Spleen (tissue), 11 donors: ENCODE data around the gene AGAP3. TPM values are rescaled to one million over a fixed set of nuclear protein-coding genes. Genes with fewer than 3 reads are reported as not detected.

Experiments used
- DNase-seq: peaks from one replicate; pipeline ENCODE4 v3.0.0-alpha.2; 2020
- H3K27ac ChIP-seq, 8 donors: fragments of 200-600 bp; sonication (generic) in 7 of 8; 1 replicate in 4 of 8; 2 replicates in 4 of 8; pipeline versions ENCODE4 v1.5.0 to v1.8.0; 2016 to 2021; ENCODE audit warnings: inconsistent platforms in 4 of 8, mild to moderate bottlenecking in 4 of 8, moderate library complexity in 1 of 8
- H3K27me3 ChIP-seq, 7 donors: fragments of 200-600 bp; sonication (generic) in 6 of 7; replicated peaks in 1 of 7; 1 replicate in 4 of 7; 2 replicates in 3 of 7; pipeline versions ENCODE4 v1.5.0 to v1.8.0; 2016 to 2021; ENCODE audit warnings: inconsistent platforms in 3 of 7, mild to moderate bottlenecking in 1 of 7
- H3K36me3 ChIP-seq, 6 donors: fragments of 200-600 bp; sonication (generic) in 5 of 6; 1 replicate in 4 of 6; 2 replicates in 2 of 6; pipeline versions ENCODE4 v1.5.0 to v1.8.0; 2016 to 2021; ENCODE audit warnings: inconsistent platforms in 2 of 6
- H3K4me1 ChIP-seq, 6 donors: fragments of 200-600 bp; sonication (generic) in 5 of 6; 1 replicate in 3 of 6; 2 replicates in 3 of 6; pipeline versions ENCODE4 v1.5.0 to v1.8.0; 2016 to 2021; ENCODE audit warnings: inconsistent platforms in 3 of 6
- H3K4me3 ChIP-seq, 8 donors: fragments of 200-600 bp; sonication (generic) in 7 of 8; 1 replicate in 4 of 8; 2 replicates in 4 of 8; pipeline versions ENCODE4 v1.5.0 to v1.8.0; 2016 to 2021; ENCODE audit warnings: inconsistent platforms in 4 of 8, mild to moderate bottlenecking in 4 of 8, moderate library complexity in 2 of 8
- H3K9me3 ChIP-seq, 8 donors: fragments of 200-600 bp; sonication (generic) in 7 of 8; 1 replicate in 4 of 8; 2 replicates in 4 of 8; pipeline versions ENCODE4 v1.5.0 to v1.8.0; 2016 to 2021; ENCODE audit warnings: inconsistent platforms in 4 of 8
- POLR2A ChIP-seq, 3 donors: fragments of 450-650 bp; IDR thresholded peaks; one replicate each; pipeline ENCODE4 v1.5.1; 2017; ENCODE audit warnings: antibody characterized with exemption in 3 of 3, mild to moderate bottlenecking in 1 of 3
- POLR2AphosphoS5 ChIP-seq, 3 donors: sonication (generic); formaldehyde crosslinking; IDR thresholded peaks; one replicate each; pipeline ENCODE4 v1.5.1; 2017; ENCODE audit warnings: antibody characterized with exemption in 3 of 3
- WGBS, 5 donors: extraction: QIAGEN DNeasy Blood & Tissue Kit in 3 of 5; methylation state at CpG; one replicate each; pipeline versions ENCODE4 v1.1.5 to v1.1.7; 2013 to 2018; 5-methylcytosine and 5-hydroxymethylcytosine counted together
- intact Hi-C: fragments of 100-400 bp; cut with DNase I; formaldehyde crosslinking; loops from one replicate; pipeline ENCODE4 v1.15.0; 2023; ENCODE audit warnings: low total_unique reads
- polyA plus RNA-seq, 3 donors: library from polyadenylated mRNA; stranded (reverse); fragments of 200-250 nt; gene quantifications; one replicate each; pipeline ENCODE4 v1.2.1, GENCODE V29; 2013
- total RNA-seq, 7 donors: library from RNA; depleted of rRNA in 3 of 7; stranded (reverse); fragments of >200 nt in 3 of 7; fragmentation: NEBNext Ultra II Directional in 4 of 7; extraction: Animal tissue kit (Norgen Biotek cat#: 25700) in 4 of 7; gene quantifications; one replicate each; pipeline versions ENCODE4 v1.1.0 to v1.2.1, GENCODE V29; 2016 to 2021
- TF ChIP-seq, protein P1 (sequence below), 11 experiments: fragments of 200-600 bp in 7 of 11; fragments of 450-650 bp in 4 of 11; sonication (generic) in 4 of 11; IDR thresholded peaks in 8 of 11; conservative IDR thresholded peaks in 3 of 11; 1 replicate in 7 of 11; 2 replicates in 4 of 11; pipeline versions ENCODE4 v1.4.0 to v1.8.0; 2016 to 2021; ENCODE audit warnings: antibody characterized with exemption in 11 of 11, inconsistent platforms in 4 of 11, mild to moderate bottlenecking in 1 of 11
- donor health status: healthy with polysubstance abuse.
- donor health status: DM: no; HTN: no; CAD: no; lungs with moderate emphysema.
- donor health status: DM: no; HTN: no; CAD: no.
- donor health status: Bipolar disorder and iron deficiency.
- donor health status: healthy.
- donor health status: DM: no; HTN: no; CAD: no.
- donor health status: DM: yes; HTN: yes; CAD: no.

The AGAP3 gene
- total and polyA plus RNA-seq, 10 donors, result 21.8 to 94.4 (median 72.6) TPM

DNA sequence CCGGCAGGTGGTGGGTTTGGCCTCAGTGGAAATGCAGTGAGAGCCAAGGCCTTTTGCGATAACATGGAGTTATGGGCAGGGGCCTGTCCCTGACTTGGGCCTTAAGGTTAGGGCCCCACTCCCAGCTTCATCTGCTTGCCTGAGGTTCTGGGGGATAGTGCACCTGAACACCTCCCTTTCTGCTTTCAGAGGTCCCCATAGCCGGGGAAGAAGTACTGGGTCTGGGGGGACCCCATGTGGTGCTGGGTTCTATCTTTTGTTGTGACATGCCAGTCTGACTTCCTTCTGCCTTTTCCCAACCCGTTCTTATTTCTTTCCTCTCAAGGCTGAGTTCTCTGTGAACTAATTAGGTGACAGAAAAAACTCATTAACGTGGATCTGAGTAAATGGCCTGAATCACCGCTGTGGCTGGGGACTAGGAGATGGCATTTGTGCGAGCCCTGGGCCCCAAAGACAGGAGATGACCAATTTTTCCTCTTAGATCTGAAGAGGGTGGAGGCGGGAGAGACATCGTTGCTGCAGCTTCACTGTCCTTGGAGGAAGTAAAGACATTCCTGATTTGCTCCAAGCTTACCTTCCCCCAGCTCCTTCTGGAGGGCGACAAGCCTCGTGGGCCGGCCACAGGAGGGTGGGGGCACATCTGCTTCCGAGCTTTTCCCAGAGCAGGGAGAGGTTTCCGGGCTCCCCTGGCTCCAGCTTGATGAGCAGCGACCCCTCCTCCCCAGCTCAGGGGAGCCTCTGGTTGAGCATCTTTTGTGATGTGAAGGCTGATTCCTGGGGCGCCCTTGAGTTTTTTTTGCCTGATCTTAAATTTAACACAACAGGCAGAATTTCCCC lies 2.0 kb downstream of the AGAP3 start:
- Histone ChIP-seq H3K4me1 (peaks cover 37 to 85% (median 67%) of the 10 kb centered on the region in 6 donors), H3K9me3 (no peaks in the 10 kb centered on the region), H3K27me3 (peaks cover 0 to 30% (median 0%) of the 10 kb centered on the region in 7 donors), H3K4me3 (peak overlapping the region; percentile 65 to 94 (median 72)), H3K36me3 (peaks cover 0 to 10% (median 0%) of the 10 kb centered on the region in 6 donors), H3K27ac (peak overlapping the region; percentile 31 to 88 (median 82))
- WGBS, 5 donors, result 23 to 30% (median 27%) methylated on average over 16 of the region's 16 CpGs
- no peak for DNase-seq
- intact Hi-C loops, result no loop called here
- TF ChIP-seq POLR2A (IDR thresholded peaks at IDR 0.05) (no peak), POLR2AphosphoS5 (IDR thresholded peaks at IDR 0.05) (no peak)
- TF ChIP-seq, protein P1, sequence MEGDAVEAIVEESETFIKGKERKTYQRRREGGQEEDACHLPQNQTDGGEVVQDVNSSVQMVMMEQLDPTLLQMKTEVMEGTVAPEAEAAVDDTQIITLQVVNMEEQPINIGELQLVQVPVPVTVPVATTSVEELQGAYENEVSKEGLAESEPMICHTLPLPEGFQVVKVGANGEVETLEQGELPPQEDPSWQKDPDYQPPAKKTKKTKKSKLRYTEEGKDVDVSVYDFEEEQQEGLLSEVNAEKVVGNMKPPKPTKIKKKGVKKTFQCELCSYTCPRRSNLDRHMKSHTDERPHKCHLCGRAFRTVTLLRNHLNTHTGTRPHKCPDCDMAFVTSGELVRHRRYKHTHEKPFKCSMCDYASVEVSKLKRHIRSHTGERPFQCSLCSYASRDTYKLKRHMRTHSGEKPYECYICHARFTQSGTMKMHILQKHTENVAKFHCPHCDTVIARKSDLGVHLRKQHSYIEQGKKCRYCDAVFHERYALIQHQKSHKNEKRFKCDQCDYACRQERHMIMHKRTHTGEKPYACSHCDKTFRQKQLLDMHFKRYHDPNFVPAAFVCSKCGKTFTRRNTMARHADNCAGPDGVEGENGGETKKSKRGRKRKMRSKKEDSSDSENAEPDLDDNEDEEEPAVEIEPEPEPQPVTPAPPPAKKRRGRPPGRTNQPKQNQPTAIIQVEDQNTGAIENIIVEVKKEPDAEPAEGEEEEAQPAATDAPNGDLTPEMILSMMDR (IDR thresholded peaks at IDR 0.05 in 8 of 11, conservative IDR thresholded peaks at IDR 0.05 in 3 of 11), result no peak

DNA sequence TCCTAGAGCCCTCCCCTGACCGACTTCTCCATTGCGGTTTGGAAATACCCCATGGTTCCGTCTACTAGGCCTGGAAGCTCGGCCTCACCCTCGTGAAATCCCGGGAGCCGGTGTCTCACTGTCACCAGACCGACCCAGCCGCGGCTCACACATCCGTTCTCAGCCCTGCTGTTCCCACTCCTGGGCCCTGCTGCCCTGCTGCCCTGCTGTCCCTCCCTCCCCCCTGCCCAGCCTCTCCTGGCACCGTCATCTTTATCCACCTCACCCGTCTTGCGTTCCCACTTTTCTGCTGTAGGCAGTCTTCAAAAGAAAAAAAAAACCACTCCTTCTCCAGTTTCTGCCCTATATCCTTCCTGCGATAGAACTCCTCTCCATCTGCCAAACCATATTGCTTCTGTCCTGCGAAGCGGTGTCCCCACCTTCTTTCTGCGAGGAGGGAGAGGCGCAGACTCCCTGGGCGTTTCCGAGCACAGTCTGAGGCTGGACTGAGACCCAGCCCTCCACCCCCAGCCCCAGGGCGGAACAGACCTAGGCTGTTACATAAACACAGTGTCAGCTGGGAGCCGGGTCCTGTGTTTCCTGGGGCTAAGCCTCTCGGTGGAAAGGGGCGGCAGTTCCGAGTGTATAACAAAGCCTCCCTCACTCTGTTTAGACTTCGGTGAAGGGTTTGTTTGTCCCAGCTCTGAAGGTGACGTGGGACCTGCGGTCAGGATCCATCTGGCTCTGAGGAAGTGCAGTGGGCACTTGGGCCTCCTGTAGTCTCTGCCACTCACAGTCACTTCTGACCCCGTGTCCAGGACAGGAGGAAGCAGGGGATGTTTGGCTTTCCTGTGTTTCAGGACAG lies 2.8 kb downstream of the AGAP3 start:
- Histone ChIP-seq H3K27me3 (peaks cover 0 to 30% (median 0%) of the 10 kb centered on the region in 7 donors), H3K9me3 (no peaks in the 10 kb centered on the region), H3K4me1 (peaks cover 33 to 83% (median 60%) of the 10 kb centered on the region in 6 donors), H3K4me3 (peak overlapping the region in 6 of 8 donors; percentile 17 to 94 (median 72)), H3K36me3 (peaks cover 0 to 11% (median 0%) of the 10 kb centered on the region in 6 donors), H3K27ac (peak overlapping the region in 7 of 8 donors; percentile 80 to 88 (median 82))
- TF ChIP-seq, protein P1 (IDR thresholded peaks at IDR 0.05 in 8 of 11, conservative IDR thresholded peaks at IDR 0.05 in 3 of 11), result no peak
- TF ChIP-seq POLR2AphosphoS5 (IDR thresholded peaks at IDR 0.05), result peak; percentile 58 to 82 (median 79)
- intact Hi-C loops, result no loop called here
- DNase-seq, result peak; percentile 89
- 14 to 32% (median 21%) methylated on average over 30 of the region's 30 CpGs for WGBS, 5 donors

DNA sequence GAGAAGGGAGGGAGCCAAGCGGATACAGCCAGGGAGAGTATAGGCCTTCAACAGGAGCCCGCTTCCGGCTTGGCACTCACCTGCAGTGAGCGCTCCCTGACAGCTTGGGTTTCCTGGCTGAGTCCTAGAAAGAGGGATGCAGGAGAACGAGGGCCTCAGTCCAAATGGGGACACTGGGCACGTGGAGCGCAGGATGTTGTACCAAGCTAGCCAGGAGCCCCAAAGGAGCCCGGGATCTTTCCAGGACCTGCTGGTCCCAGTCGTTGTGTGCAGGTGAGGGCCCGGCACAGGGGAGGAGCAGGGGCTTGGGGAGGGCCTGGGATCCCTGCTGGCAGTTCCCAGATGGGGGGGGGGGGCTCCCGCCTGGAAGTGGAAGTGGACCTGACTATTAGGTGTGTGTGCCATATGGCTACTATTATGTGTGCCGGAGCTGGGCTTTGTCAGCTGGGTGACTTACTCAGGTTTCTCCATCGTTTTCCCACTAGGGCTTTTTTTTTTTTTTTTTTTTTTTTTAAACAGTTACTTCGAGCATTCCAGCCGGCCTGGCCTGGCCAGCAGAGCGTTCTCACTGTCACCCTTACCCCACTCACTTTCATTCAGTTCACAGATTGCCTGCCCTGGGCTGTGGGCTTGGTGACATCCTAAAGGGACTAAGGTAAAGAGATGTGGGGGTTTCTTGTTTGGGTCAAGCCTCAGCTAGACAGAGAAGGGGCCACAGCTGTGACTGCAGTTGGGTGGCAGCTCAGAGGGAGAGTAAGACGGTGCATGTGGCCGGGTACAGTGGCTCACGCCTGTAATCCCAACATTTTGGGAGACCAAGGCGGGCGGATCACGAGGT lies 3.8 kb downstream of the AGAP3 start:
- WGBS, 5 donors, result 80 to 86% (median 84%) methylated on average over 17 to 22 of the region's 22 CpGs

More for the DNA sequence above, 3.8 kb downstream of the AGAP3 start:
- TF ChIP-seq POLR2AphosphoS5 (IDR thresholded peaks at IDR 0.05), result no peak
- TF ChIP-seq, protein P1 (IDR thresholded peaks at IDR 0.05 in 8 of 11, conservative IDR thresholded peaks at IDR 0.05 in 3 of 11), result no peak
- TF ChIP-seq POLR2A (IDR thresholded peaks at IDR 0.05), result no peak
- DNase-seq, result no peak
- Histone ChIP-seq H3K4me1 (peaks cover 36 to 85% (median 60%) of the 10 kb centered on the region in 6 donors), H3K27me3 (peaks cover 0 to 28% (median 0%) of the 10 kb centered on the region in 7 donors), H3K9me3 (no peaks in the 10 kb centered on the region), H3K4me3 (peak overlapping the region in 1 of 8 donors; percentile 94), H3K27ac (peak overlapping the region in 7 of 8 donors; percentile 80 to 88 (median 82)), H3K36me3 (peaks cover 0 to 11% (median 0%) of the 10 kb centered on the region in 6 donors)
- intact Hi-C loops, result no loop called here
